Spleen (tissue), 11 donors: ENCODE measurements around the gene GNAT1. TPM values are rescaled to one million over a fixed set of nuclear protein-coding genes. Genes with fewer than 3 reads are reported as not detected.

ENCODE experiments used
- DNase-seq: peaks from one replicate; pipeline ENCODE4 v3.0.0-alpha.2; 2020
- H3K27ac ChIP-seq, 8 donors: fragments of 200-600 bp; sonication (generic) in 7 of 8; 1 replicate in 4 of 8; 2 replicates in 4 of 8; pipeline versions ENCODE4 v1.5.0 to v1.8.0; 2016 to 2021; ENCODE audit warnings: inconsistent platforms in 4 of 8, mild to moderate bottlenecking in 4 of 8, moderate library complexity in 1 of 8
- H3K27me3 ChIP-seq, 7 donors: fragments of 200-600 bp; sonication (generic) in 6 of 7; replicated peaks in 1 of 7; 1 replicate in 4 of 7; 2 replicates in 3 of 7; pipeline versions ENCODE4 v1.5.0 to v1.8.0; 2016 to 2021; ENCODE audit warnings: inconsistent platforms in 3 of 7, mild to moderate bottlenecking in 1 of 7
- H3K36me3 ChIP-seq, 6 donors: fragments of 200-600 bp; sonication (generic) in 5 of 6; 1 replicate in 4 of 6; 2 replicates in 2 of 6; pipeline versions ENCODE4 v1.5.0 to v1.8.0; 2016 to 2021; ENCODE audit warnings: inconsistent platforms in 2 of 6
- H3K4me1 ChIP-seq, 6 donors: fragments of 200-600 bp; sonication (generic) in 5 of 6; 1 replicate in 3 of 6; 2 replicates in 3 of 6; pipeline versions ENCODE4 v1.5.0 to v1.8.0; 2016 to 2021; ENCODE audit warnings: inconsistent platforms in 3 of 6
- H3K4me3 ChIP-seq, 8 donors: fragments of 200-600 bp; sonication (generic) in 7 of 8; 1 replicate in 4 of 8; 2 replicates in 4 of 8; pipeline versions ENCODE4 v1.5.0 to v1.8.0; 2016 to 2021; ENCODE audit warnings: inconsistent platforms in 4 of 8, mild to moderate bottlenecking in 4 of 8, moderate library complexity in 2 of 8
- H3K9me3 ChIP-seq, 8 donors: fragments of 200-600 bp; sonication (generic) in 7 of 8; 1 replicate in 4 of 8; 2 replicates in 4 of 8; pipeline versions ENCODE4 v1.5.0 to v1.8.0; 2016 to 2021; ENCODE audit warnings: inconsistent platforms in 4 of 8
- CTCF ChIP-seq, 11 experiments: fragments of 200-600 bp in 7 of 11; fragments of 450-650 bp in 4 of 11; sonication (generic) in 4 of 11; IDR thresholded peaks in 8 of 11; conservative IDR thresholded peaks in 3 of 11; 1 replicate in 7 of 11; 2 replicates in 4 of 11; pipeline versions ENCODE4 v1.4.0 to v1.8.0; 2016 to 2021; ENCODE audit warnings: antibody characterized with exemption in 11 of 11, inconsistent platforms in 4 of 11, mild to moderate bottlenecking in 1 of 11
- POLR2A ChIP-seq, 3 donors: fragments of 450-650 bp; IDR thresholded peaks; one replicate each; pipeline ENCODE4 v1.5.1; 2017; ENCODE audit warnings: antibody characterized with exemption in 3 of 3, mild to moderate bottlenecking in 1 of 3
- POLR2AphosphoS5 ChIP-seq, 3 donors: sonication (generic); formaldehyde crosslinking; IDR thresholded peaks; one replicate each; pipeline ENCODE4 v1.5.1; 2017; ENCODE audit warnings: antibody characterized with exemption in 3 of 3
- WGBS, 5 donors: extraction: QIAGEN DNeasy Blood & Tissue Kit in 3 of 5; methylation state at CpG; one replicate each; pipeline versions ENCODE4 v1.1.5 to v1.1.7; 2013 to 2018; 5-methylcytosine and 5-hydroxymethylcytosine counted together
- intact Hi-C: fragments of 100-400 bp; cut with DNase I; formaldehyde crosslinking; loops from one replicate; pipeline ENCODE4 v1.15.0; 2023; ENCODE audit warnings: low total_unique reads
- polyA plus RNA-seq, 3 donors: library from polyadenylated mRNA; stranded (reverse); fragments of 200-250 nt; gene quantifications; one replicate each; pipeline ENCODE4 v1.2.1, GENCODE V29; 2013
- total RNA-seq, 7 donors: library from RNA; depleted of rRNA in 3 of 7; stranded (reverse); fragments of >200 nt in 3 of 7; fragmentation: NEBNext Ultra II Directional in 4 of 7; extraction: Animal tissue kit (Norgen Biotek cat#: 25700) in 4 of 7; gene quantifications; one replicate each; pipeline versions ENCODE4 v1.1.0 to v1.2.1, GENCODE V29; 2016 to 2021
- donor health status: healthy with polysubstance abuse.
- donor health status: DM: no; HTN: no; CAD: no; lungs with moderate emphysema.
- donor health status: DM: no; HTN: no; CAD: no.
- donor health status: Bipolar disorder and iron deficiency.
- donor health status: healthy.
- donor health status: DM: no; HTN: no; CAD: no.
- donor health status: DM: yes; HTN: yes; CAD: no.

The GNAT1 gene
- total and polyA plus RNA-seq, 10 donors = 0.05 to 0.44 (median 0.18) TPM; not detected in 7

- H3K27me3 ChIP-seq = peaks cover 9 to 66% (median 29%) of the 10 kb centered on the region in 7 donors
- peak overlapping the region in 5 of 8 donors; percentile 13 to 39 (median 15) for H3K4me3 ChIP-seq
- intact Hi-C loops = loop anchor here (5.0 kb wide), 1 partner anchor 33 kb away; no protein-coding TSS in a partner anchor
- H3K36me3 ChIP-seq = no peaks in the 10 kb centered on the region
- WGBS, 5 donors = 8 to 13% (median 11%) methylated on average over 23 to 70 of the region's 70 CpGs
- TF ChIP-seq CTCF (IDR thresholded peaks at IDR 0.05 in 8 of 11, conservative IDR thresholded peaks at IDR 0.05 in 3 of 11) (peak; percentile 45 to 85 (median 79)), POLR2AphosphoS5 (IDR thresholded peaks at IDR 0.05) (peak in 2 of 3 donors; percentile 58 to 70), POLR2A (IDR thresholded peaks at IDR 0.05) (no peak)
- no peaks in the 10 kb centered on the region for H3K9me3 ChIP-seq
- H3K4me1 ChIP-seq = peaks cover 10 to 40% (median 31%) of the 10 kb centered on the region in 6 donors
- no peak overlapping the region for H3K27ac ChIP-seq
- DNase-seq = peak; percentile 93
These were observed 2.9 kb downstream of the GNAT1 start for GRCh38 chr3:50194128-50194902.

- DNase-seq = no peak
- Histone ChIP-seq H3K36me3 (no peaks in the 10 kb centered on the region), H3K27me3 (peaks cover 9 to 73% (median 32%) of the 10 kb centered on the region in 7 donors), H3K4me3 (peak overlapping the region in 5 of 8 donors; percentile 13 to 39 (median 15)), H3K4me1 (peaks cover 10 to 40% (median 31%) of the 10 kb centered on the region in 6 donors), H3K9me3 (no peaks in the 10 kb centered on the region), H3K27ac (no peak overlapping the region)
- TF ChIP-seq POLR2AphosphoS5 (IDR thresholded peaks at IDR 0.05) (no peak), CTCF (IDR thresholded peaks at IDR 0.05 in 8 of 11, conservative IDR thresholded peaks at IDR 0.05 in 3 of 11) (no peak), POLR2A (IDR thresholded peaks at IDR 0.05) (no peak)
- intact Hi-C loops = loop anchor here (5.0 kb wide), 1 partner anchor 32 kb away; no protein-coding TSS in a partner anchor
- WGBS, 5 donors = 61 to 69% (median 64%) methylated on average over 11 to 14 of the region's 14 CpGs
These were observed 3.6 kb downstream of the GNAT1 start for GRCh38 chr3:50194903-50195500.

GRCh38 chr3:50195501-50196252 is 4.3 kb downstream of the GNAT1 start:
- Histone ChIP-seq H3K27me3 (peaks cover 9 to 77% (median 34%) of the 10 kb centered on the region in 7 donors), H3K4me3 (no peak overlapping the region), H3K9me3 (no peaks in the 10 kb centered on the region), H3K4me1 (peaks cover 10 to 38% (median 30%) of the 10 kb centered on the region in 6 donors), H3K36me3 (no peaks in the 10 kb centered on the region), H3K27ac (no peak overlapping the region)
- TF ChIP-seq CTCF (IDR thresholded peaks at IDR 0.05 in 8 of 11, conservative IDR thresholded peaks at IDR 0.05 in 3 of 11) (no peak), POLR2AphosphoS5 (IDR thresholded peaks at IDR 0.05) (no peak), POLR2A (IDR thresholded peaks at IDR 0.05) (no peak)
- WGBS, 5 donors = 67 to 80% (median 74%) methylated on average over 4 of the region's 4 CpGs
- DNase-seq = no peak
- intact Hi-C loops = no loop called here
